ENCODE data around the gene PFN4. TPM values are rescaled to one million over a fixed set of nuclear protein-coding genes. Genes with fewer than 3 reads are reported as not detected.
A peak's percentile ranks its signal among the peaks of the same experiment; 100 is the strongest.
"Not testable (repeated sequence)": the region's sequence is repeated elsewhere in the genome, so short reads cannot be mapped to it uniquely, and the experiment has no call there.

PFN4 gene
- total RNA-seq, 2 donors from 2014 or later = 1.2 TPM; not detected in 1

- Mint-ChIP-seq H3K4me1 (ENCODE audit: low read depth in 2 of 2) (peaks cover 13 to 32% of the 10 kb centered on the region in 2 donors), H3K4me3 (peak overlapping the region; percentile 36), H3K36me3 (no peaks in the 10 kb centered on the region), H3K9me3 (no peaks in the 10 kb centered on the region), H3K27ac (peak overlapping the region in 1 of 2 donors; percentile 14), H3K27me3 (no peaks in the 10 kb centered on the region)
- DNase-seq (ENCODE audit: low spot score) = no peak
- no peak for ATAC-seq
Observed at GRCh38 chr2:24125956-24126355, 2.8 kb upstream of the PFN4 start.

- no peak for ATAC-seq
- no peaks in the 10 kb centered on the region for H3K27me3 Mint-ChIP-seq
- H3K27ac Mint-ChIP-seq = peak overlapping the region; percentile 83 to 88
- DNase-seq (ENCODE audit: low spot score) = no peak
- H3K4me1 Mint-ChIP-seq (ENCODE audit: low read depth in 2 of 2) = peaks cover 13 to 26% of the 10 kb centered on the region in 2 donors
- no peaks in the 10 kb centered on the region for H3K9me3 Mint-ChIP-seq
- no peaks in the 10 kb centered on the region for H3K36me3 Mint-ChIP-seq
- peak overlapping the region; percentile 91 for H3K4me3 Mint-ChIP-seq
Observed at GRCh38 chr2:24123922-24124580, 917 bp upstream of the PFN4 start.

DNA sequence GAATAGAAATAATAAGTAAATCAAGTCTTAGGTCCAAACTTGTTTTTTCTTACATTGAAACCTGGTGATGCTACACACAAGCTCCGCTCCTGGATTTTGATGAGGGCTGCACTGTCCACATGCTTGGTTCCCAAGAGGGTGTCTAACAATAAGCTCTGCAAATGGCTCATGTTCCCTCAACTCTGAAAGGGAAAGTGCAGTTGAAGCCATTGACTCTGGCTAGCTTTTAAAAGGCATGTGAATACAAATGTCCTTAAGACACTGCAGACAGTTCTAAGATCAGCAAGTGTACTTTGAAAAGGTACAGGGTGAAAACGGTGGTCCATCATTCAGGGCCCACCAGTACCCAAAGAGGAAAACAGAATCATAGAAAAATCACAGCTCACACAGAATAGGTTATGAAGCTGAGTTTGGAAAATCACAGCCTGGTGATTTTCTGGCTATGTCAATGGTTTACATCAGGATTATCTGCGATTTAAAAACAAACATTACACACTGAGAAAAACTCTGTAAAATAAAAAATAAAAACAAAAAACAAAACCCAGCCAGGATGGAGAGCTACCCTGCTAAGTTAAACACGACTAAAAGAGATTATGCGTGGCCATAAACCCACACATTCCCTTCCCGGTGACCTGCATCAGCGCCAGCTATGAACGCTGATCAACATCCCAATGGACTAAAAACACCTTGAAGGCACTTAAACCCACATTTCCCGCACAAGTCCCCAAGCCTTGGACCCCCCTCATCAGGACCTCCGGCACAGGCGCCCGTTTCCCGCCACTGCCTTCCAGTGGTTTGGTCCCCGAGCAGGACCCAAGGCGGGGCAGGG is 554 bp downstream of the PFN4 start:
- H3K9me3 Mint-ChIP-seq = no peaks in the 10 kb centered on the region
- peaks cover 13 to 25% of the 10 kb centered on the region in 2 donors for H3K4me1 Mint-ChIP-seq (ENCODE audit: low read depth in 2 of 2)
- peak overlapping the region; percentile 90 to 92 for H3K27ac Mint-ChIP-seq
- DNase-seq (ENCODE audit: low spot score) = no peak
- no peaks in the 10 kb centered on the region for H3K27me3 Mint-ChIP-seq
- no peaks in the 10 kb centered on the region for H3K36me3 Mint-ChIP-seq
- H3K4me3 Mint-ChIP-seq = peak overlapping the region; percentile 92
- no peak for ATAC-seq

DNA sequence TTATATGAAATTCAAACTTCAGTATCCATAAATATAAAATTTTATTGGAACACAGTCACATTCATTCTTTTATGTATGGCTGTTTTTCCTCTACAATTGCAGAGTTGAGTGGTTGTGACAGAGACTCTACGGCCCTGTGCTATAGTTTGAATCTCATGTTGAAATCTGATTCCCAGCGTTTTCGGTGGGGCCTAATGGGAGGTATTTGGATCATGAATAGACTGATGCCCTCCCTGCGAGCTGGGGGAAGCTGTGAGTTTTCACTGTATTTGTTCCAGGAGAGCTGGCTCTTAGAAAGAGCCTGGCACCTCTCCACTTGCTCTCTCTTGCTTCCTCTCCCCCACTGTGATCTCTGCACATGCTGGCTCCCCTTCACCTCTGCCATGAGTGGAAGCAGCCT is 1.7 kb downstream of the PFN4 start:
- Mint-ChIP-seq H3K27ac (no peak overlapping the region), H3K36me3 (no peaks in the 10 kb centered on the region), H3K27me3 (no peaks in the 10 kb centered on the region), H3K9me3 (no peaks in the 10 kb centered on the region), H3K4me3 (no peak overlapping the region), H3K4me1 (ENCODE audit: low read depth in 2 of 2) (peaks cover 8 to 25% of the 10 kb centered on the region in 2 donors)
- ATAC-seq = no peak
- DNase-seq (ENCODE audit: low spot score) = no peak

GRCh38 chr2:24121066-24121465 is 2.1 kb downstream of the PFN4 start:
- no peaks in the 10 kb centered on the region for H3K36me3 Mint-ChIP-seq
- peaks cover 8 to 25% of the 10 kb centered on the region in 2 donors for H3K4me1 Mint-ChIP-seq (ENCODE audit: low read depth in 2 of 2)
- H3K27me3 Mint-ChIP-seq = no peaks in the 10 kb centered on the region
- ATAC-seq (no peak), DNase-seq (ENCODE audit: low spot score) (no peak)
- H3K9me3 Mint-ChIP-seq = no peaks in the 10 kb centered on the region
- H3K4me3 Mint-ChIP-seq = no peak overlapping the region
- no peak overlapping the region for H3K27ac Mint-ChIP-seq

- no peaks in the 10 kb centered on the region for H3K9me3 Mint-ChIP-seq
Observed at GRCh38 chr2:24117902-24118301, 5.2 kb downstream of the PFN4 start.

DNA sequence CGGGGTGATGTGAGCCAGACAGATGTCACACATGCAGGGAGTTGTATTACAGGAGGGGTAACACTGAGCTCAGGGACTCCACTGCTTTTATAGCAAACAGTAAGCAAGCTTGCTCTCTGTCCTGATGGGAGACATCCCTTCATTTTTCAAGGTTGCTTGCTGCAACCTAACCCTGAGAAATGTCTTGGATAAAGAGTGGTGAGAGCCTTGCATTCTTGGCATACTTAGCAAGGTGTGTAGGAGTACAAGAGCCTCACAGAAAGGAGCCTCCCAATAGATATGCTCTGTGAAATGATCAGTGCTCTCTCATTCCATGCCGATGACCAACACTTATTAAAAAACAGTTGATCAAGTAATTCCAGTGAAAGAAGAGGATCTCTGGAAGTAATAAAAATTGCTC is 8.1 kb downstream of the PFN4 start:
- Mint-ChIP-seq H3K4me3 (no peak overlapping the region), H3K9me3 (no peaks in the 10 kb centered on the region), H3K27ac (no peak overlapping the region), H3K4me1 (ENCODE audit: low read depth in 2 of 2) (peaks cover 0 to 3% of the 10 kb centered on the region in 2 donors), H3K27me3 (no peaks in the 10 kb centered on the region), H3K36me3 (no peaks in the 10 kb centered on the region)
- DNase-seq (ENCODE audit: low spot score) (no peak), ATAC-seq (no peak)

More at GRCh38 chr2:24117902-24118301, 5.2 kb downstream of the PFN4 start:
- ATAC-seq (no peak), DNase-seq (ENCODE audit: low spot score) (no peak)
- Mint-ChIP-seq H3K4me3 (no peak overlapping the region), H3K36me3 (no peaks in the 10 kb centered on the region), H3K27me3 (no peaks in the 10 kb centered on the region), H3K27ac (no peak overlapping the region), H3K4me1 (ENCODE audit: low read depth in 2 of 2) (peaks cover under 1 to 6% of the 10 kb centered on the region in 2 donors)

- H3K4me1 Mint-ChIP-seq (ENCODE audit: low read depth in 2 of 2) = peaks cover 0 to 3% of the 10 kb centered on the region in 2 donors
- peaks cover 4% of the 10 kb centered on the region for H3K9me3 Mint-ChIP-seq
- no peaks in the 10 kb centered on the region for H3K27me3 Mint-ChIP-seq
- ATAC-seq (no peak), DNase-seq (ENCODE audit: low spot score) (no peak)
- H3K4me3 Mint-ChIP-seq = no peak overlapping the region
- H3K27ac Mint-ChIP-seq = no peak overlapping the region
- peaks cover 17% of the 10 kb centered on the region for H3K36me3 Mint-ChIP-seq
Observed at GRCh38 chr2:24111407-24111901, 11.7 kb downstream of the PFN4 start.

DNA sequence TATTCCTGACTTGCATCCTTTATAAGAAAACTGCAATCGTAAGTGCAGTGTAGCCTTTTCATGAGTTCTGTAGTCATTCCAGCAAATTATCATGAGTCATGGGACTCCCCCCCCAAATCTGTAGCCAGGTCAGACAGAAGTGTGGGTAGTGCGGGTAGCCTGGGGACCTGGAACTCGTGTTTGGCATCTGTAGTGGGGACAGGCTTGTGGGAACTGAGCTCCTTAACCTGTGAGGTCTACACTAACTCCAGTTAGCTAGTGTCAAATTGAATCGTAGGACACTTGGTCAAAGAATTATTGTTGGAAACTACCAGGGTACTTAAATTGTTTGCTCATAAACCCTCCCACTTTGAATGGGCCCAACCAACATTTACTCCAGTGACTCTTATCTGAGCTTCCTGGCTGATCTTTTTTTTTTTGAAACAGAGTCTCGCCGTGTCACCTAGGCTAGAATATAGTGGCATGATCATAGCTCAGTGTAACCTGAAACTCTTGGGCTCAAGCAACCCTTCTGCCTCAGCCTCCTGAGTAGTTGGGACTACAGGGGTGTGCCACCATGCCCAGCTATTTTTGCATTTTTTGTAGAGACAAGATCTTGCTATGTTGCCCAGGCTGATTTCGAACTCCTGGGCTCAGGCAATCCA is 12.4 kb downstream of the PFN4 start:
- H3K27ac Mint-ChIP-seq = no peak overlapping the region
- no peaks in the 10 kb centered on the region for H3K27me3 Mint-ChIP-seq
- H3K4me1 Mint-ChIP-seq (ENCODE audit: low read depth in 2 of 2) = peaks cover 0 to 3% of the 10 kb centered on the region in 2 donors
- H3K4me3 Mint-ChIP-seq = no peak overlapping the region
- H3K9me3 Mint-ChIP-seq = peaks cover 7% of the 10 kb centered on the region
- peaks cover 19% of the 10 kb centered on the region for H3K36me3 Mint-ChIP-seq
- ATAC-seq (no peak), DNase-seq (ENCODE audit: low spot score) (no peak)

GRCh38 chr2:24109431-24109830 is 13.7 kb downstream of the PFN4 start:
- H3K36me3 Mint-ChIP-seq = peaks cover 24% of the 10 kb centered on the region
- not testable (repeated sequence) for H3K27ac Mint-ChIP-seq; H3K9me3 Mint-ChIP-seq; H3K4me1 Mint-ChIP-seq (ENCODE audit: low read depth in 2 of 2); H3K27me3 Mint-ChIP-seq; DNase-seq (ENCODE audit: low spot score); H3K4me3 Mint-ChIP-seq; ATAC-seq

DNA sequence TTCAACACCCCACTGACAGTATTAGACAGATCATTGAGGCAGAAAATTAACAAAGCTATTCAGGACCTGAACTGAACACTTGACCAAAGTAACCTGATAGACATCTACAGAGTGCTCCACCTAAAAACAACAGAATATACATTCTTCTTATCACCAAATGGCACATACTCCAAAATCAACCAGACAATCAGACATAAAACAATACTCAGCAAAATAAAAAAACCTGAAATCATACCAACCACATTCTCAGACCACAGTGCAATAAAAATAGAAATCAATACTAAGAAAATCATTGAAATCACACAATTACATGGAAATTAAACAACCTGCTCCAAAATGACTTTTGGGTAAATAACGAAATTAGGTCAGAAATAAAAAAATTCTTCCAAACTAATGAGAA is 15.8 kb downstream of the PFN4 start:
- H3K27me3 Mint-ChIP-seq = no peaks in the 10 kb centered on the region
- DNase-seq (ENCODE audit: low spot score) (no peak), ATAC-seq (no peak)
- H3K9me3 Mint-ChIP-seq = peaks cover 7% of the 10 kb centered on the region
- no peak overlapping the region for H3K27ac Mint-ChIP-seq
- H3K4me3 Mint-ChIP-seq = no peak overlapping the region
- peaks cover 24% of the 10 kb centered on the region for H3K36me3 Mint-ChIP-seq
- no peaks in the 10 kb centered on the region for H3K4me1 Mint-ChIP-seq (ENCODE audit: low read depth in 2 of 2)

- Mint-ChIP-seq H3K27ac (no peak overlapping the region), H3K36me3 (peaks cover 24% of the 10 kb centered on the region), H3K27me3 (no peaks in the 10 kb centered on the region), H3K9me3 (peaks cover 7% of the 10 kb centered on the region), H3K4me3 (no peak overlapping the region), H3K4me1 (ENCODE audit: low read depth in 2 of 2) (no peaks in the 10 kb centered on the region)
- no peak for ATAC-seq
- DNase-seq (ENCODE audit: low spot score) = no peak
Observed at GRCh38 chr2:24106786-24107185, 16.3 kb downstream of the PFN4 start.

- H3K9me3 Mint-ChIP-seq = peaks cover 7% of the 10 kb centered on the region
- no peak overlapping the region for H3K4me3 Mint-ChIP-seq
- no peak overlapping the region for H3K27ac Mint-ChIP-seq
- DNase-seq (ENCODE audit: low spot score) (no peak), ATAC-seq (no peak)
- H3K4me1 Mint-ChIP-seq (ENCODE audit: low read depth in 2 of 2) = no peaks in the 10 kb centered on the region
- H3K36me3 Mint-ChIP-seq = peaks cover 24% of the 10 kb centered on the region
- H3K27me3 Mint-ChIP-seq = no peaks in the 10 kb centered on the region
Observed at GRCh38 chr2:24105816-24106215, 17.3 kb downstream of the PFN4 start.

GRCh38 chr2:24104906-24105305 is 18.2 kb downstream of the PFN4 start:
- peaks cover 7% of the 10 kb centered on the region for H3K9me3 Mint-ChIP-seq
- H3K27me3 Mint-ChIP-seq = no peaks in the 10 kb centered on the region

More at GRCh38 chr2:24104906-24105305, 18.2 kb downstream of the PFN4 start:
- no peaks in the 10 kb centered on the region for H3K4me1 Mint-ChIP-seq (ENCODE audit: low read depth in 2 of 2)
- H3K4me3 Mint-ChIP-seq = no peak overlapping the region
- ATAC-seq (no peak), DNase-seq (ENCODE audit: low spot score) (no peak)
- H3K27ac Mint-ChIP-seq = no peak overlapping the region
- peaks cover 24% of the 10 kb centered on the region for H3K36me3 Mint-ChIP-seq
